ENCODE data around the gene GPR75. TPM values are rescaled to one million over a fixed set of nuclear protein-coding genes. Genes with fewer than 3 reads are reported as not detected.

Gene GPR75
- polyA plus RNA-seq, 1 donor from 2014 or later, result 1.6 TPM

DNA sequence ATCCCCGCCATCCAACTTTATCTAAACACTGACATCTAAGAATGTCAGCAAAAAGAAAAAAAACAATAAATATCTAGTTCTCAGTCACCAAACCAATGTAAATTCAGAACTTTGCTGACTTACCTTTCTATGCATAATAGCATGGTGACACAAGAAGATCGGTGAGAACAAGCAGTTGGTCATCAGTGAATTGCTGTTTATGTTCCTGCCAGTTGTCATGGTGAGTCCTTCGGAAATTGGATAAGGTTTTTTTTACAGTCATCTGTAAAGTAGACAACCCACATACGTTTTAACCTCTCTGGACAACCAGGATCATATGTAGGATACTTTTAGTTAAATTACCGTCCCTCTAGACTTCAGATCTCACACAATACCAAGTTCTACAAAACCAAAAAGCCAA lies 6.2 kb upstream of the GPR75 start:
- H3K36me3 ChIP-seq (ENCODE audit: insufficient read depth, low read length), result peaks cover 7% of the 10 kb centered on the region
- H4K20me1 ChIP-seq (ENCODE audit: insufficient read depth), result no peaks in the 10 kb centered on the region
- H3K27ac ChIP-seq (ENCODE audit: low read length), result no peak overlapping the region
- no peaks in the 10 kb centered on the region for H3F3A ChIP-seq (ENCODE audit: insufficient read depth, low read length, poor library complexity, severe bottlenecking)
- TF ChIP-seq TAF1 (IDR thresholded peaks at IDR 0.05; ENCODE audit: low read depth) (no peak), EP300 (conservative IDR thresholded peaks at IDR 0.05; ENCODE audit: poor library complexity, severe bottlenecking) (no peak), EZH2 (IDR thresholded peaks at IDR 0.05; ENCODE audit: borderline replicate concordance, insufficient read depth, low read length, poor library complexity, severe bottlenecking) (no peak), CTCF (IDR thresholded peaks at IDR 0.05; ENCODE audit: poor library complexity, severe bottlenecking) (no peak), POLR2AphosphoS5 (IDR thresholded peaks at IDR 0.05) (no peak)
- TF ChIP-seq, protein P1, sequence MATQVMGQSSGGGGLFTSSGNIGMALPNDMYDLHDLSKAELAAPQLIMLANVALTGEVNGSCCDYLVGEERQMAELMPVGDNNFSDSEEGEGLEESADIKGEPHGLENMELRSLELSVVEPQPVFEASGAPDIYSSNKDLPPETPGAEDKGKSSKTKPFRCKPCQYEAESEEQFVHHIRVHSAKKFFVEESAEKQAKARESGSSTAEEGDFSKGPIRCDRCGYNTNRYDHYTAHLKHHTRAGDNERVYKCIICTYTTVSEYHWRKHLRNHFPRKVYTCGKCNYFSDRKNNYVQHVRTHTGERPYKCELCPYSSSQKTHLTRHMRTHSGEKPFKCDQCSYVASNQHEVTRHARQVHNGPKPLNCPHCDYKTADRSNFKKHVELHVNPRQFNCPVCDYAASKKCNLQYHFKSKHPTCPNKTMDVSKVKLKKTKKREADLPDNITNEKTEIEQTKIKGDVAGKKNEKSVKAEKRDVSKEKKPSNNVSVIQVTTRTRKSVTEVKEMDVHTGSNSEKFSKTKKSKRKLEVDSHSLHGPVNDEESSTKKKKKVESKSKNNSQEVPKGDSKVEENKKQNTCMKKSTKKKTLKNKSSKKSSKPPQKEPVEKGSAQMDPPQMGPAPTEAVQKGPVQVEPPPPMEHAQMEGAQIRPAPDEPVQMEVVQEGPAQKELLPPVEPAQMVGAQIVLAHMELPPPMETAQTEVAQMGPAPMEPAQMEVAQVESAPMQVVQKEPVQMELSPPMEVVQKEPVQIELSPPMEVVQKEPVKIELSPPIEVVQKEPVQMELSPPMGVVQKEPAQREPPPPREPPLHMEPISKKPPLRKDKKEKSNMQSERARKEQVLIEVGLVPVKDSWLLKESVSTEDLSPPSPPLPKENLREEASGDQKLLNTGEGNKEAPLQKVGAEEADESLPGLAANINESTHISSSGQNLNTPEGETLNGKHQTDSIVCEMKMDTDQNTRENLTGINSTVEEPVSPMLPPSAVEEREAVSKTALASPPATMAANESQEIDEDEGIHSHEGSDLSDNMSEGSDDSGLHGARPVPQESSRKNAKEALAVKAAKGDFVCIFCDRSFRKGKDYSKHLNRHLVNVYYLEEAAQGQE (IDR thresholded peaks at IDR 0.05; ENCODE audit: borderline replicate concordance), result no peak
- no peak overlapping the region for H3K4me2 ChIP-seq (ENCODE audit: low read length)
- no peaks in the 10 kb centered on the region for H3K79me2 ChIP-seq (replicated peaks; ENCODE audit: insufficient read depth, low read length)
- no peaks in the 10 kb centered on the region for H3K9me2 ChIP-seq (ENCODE audit: insufficient read depth, low read length)
- no peaks in the 10 kb centered on the region for H3K27me3 ChIP-seq (ENCODE audit: insufficient read depth, low read depth, low read length)
- H2AFZ ChIP-seq (ENCODE audit: low read depth, low read length), result no peak overlapping the region
- no peak overlapping the region for H3K9ac ChIP-seq (ENCODE audit: low read length)
- no peak overlapping the region for H3K4me3 ChIP-seq (ENCODE audit: low read length)
- no peaks in the 10 kb centered on the region for H3K9me3 ChIP-seq (ENCODE audit: low read length)

DNA sequence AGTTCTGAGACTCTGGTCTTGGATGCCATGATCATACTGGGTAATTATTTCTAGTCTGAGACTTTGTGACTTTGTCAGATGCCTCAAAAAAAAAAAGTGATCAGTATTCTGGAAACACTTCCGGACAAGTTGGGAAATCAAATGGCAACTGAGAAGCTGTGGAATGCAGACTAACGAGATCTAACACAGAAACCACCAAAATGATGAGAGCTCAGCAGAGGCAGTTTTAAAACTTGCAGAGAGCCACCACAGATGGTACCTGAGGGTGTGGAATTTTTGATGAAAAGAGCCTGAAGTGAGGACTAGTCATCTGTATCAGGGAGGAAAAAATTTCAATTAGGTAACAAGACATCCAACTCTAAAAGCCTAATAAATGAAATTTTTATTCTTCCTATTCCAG lies 5.5 kb upstream of the GPR75 start:
- Histone ChIP-seq H4K20me1 (ENCODE audit: insufficient read depth) (no peaks in the 10 kb centered on the region), H3F3A (ENCODE audit: insufficient read depth, low read length, poor library complexity, severe bottlenecking) (no peaks in the 10 kb centered on the region), H3K4me2 (ENCODE audit: low read length) (no peak overlapping the region), H2AFZ (ENCODE audit: low read depth, low read length) (no peak overlapping the region), H3K9me2 (ENCODE audit: insufficient read depth, low read length) (no peaks in the 10 kb centered on the region), H3K4me3 (ENCODE audit: low read length) (no peak overlapping the region), H3K79me2 (replicated peaks; ENCODE audit: insufficient read depth, low read length) (no peaks in the 10 kb centered on the region), H3K27me3 (ENCODE audit: insufficient read depth, low read depth, low read length) (no peaks in the 10 kb centered on the region), H3K9ac (ENCODE audit: low read length) (no peak overlapping the region), H3K9me3 (ENCODE audit: low read length) (no peaks in the 10 kb centered on the region), H3K27ac (ENCODE audit: low read length) (no peak overlapping the region), H3K36me3 (ENCODE audit: insufficient read depth, low read length) (peaks cover 7% of the 10 kb centered on the region)
- TF ChIP-seq POLR2AphosphoS5 (IDR thresholded peaks at IDR 0.05), result no peak
- TF ChIP-seq RAD21 (conservative IDR thresholded peaks at IDR 0.05), result no peak
- no peak for TF ChIP-seq MXI1 (conservative IDR thresholded peaks at IDR 0.05; ENCODE audit: poor library complexity, severe bottlenecking)
- TF ChIP-seq EP300 (conservative IDR thresholded peaks at IDR 0.05; ENCODE audit: poor library complexity, severe bottlenecking), result no peak
- TF ChIP-seq, protein P1 (IDR thresholded peaks at IDR 0.05; ENCODE audit: borderline replicate concordance), result no peak
- TF ChIP-seq EZH2 (IDR thresholded peaks at IDR 0.05; ENCODE audit: borderline replicate concordance, insufficient read depth, low read length, poor library complexity, severe bottlenecking), result no peak
- TF ChIP-seq TAF1 (IDR thresholded peaks at IDR 0.05; ENCODE audit: low read depth), result no peak
- no peak for TF ChIP-seq SMC3 (conservative IDR thresholded peaks at IDR 0.05; ENCODE audit: poor library complexity)
- TF ChIP-seq CTCF (IDR thresholded peaks at IDR 0.05; ENCODE audit: poor library complexity, severe bottlenecking), result no peak
